ENCODE results near the gene PLXNA4.

DNA sequence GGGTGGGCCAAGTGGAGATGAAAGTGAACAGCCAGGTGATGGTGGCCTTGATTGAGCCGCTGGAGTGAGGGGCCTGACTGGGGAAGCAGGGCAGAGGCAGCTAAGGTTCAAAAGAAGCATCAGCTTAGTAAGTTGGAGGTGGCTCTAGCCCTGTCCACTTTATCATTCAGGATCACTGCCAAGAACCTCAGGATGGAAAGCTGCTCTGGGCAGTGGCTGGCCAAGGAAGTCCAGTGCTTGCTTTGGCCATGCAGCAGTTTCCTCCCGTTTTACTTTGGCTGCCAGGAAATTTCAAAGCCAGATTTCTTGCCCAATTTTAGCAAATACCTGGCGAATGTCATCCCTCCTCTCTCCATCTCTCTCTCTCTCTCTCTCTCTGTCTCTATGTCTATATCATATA lies 384.9 kb downstream of the PLXNA4 start:
- TF ChIP-seq, protein P1, sequence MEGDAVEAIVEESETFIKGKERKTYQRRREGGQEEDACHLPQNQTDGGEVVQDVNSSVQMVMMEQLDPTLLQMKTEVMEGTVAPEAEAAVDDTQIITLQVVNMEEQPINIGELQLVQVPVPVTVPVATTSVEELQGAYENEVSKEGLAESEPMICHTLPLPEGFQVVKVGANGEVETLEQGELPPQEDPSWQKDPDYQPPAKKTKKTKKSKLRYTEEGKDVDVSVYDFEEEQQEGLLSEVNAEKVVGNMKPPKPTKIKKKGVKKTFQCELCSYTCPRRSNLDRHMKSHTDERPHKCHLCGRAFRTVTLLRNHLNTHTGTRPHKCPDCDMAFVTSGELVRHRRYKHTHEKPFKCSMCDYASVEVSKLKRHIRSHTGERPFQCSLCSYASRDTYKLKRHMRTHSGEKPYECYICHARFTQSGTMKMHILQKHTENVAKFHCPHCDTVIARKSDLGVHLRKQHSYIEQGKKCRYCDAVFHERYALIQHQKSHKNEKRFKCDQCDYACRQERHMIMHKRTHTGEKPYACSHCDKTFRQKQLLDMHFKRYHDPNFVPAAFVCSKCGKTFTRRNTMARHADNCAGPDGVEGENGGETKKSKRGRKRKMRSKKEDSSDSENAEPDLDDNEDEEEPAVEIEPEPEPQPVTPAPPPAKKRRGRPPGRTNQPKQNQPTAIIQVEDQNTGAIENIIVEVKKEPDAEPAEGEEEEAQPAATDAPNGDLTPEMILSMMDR (IDR thresholded peaks at IDR 0.05; ENCODE audit: insufficient read depth, low read depth, low read length) = no peak
- TF ChIP-seq EZH2 (IDR thresholded peaks at IDR 0.05; ENCODE audit: insufficient read depth, low read length) = no peak

Measured in astrocyte (in vitro differentiated cells and primary cell).